H1 (cell line): ENCODE measurements around the gene L3MBTL1. TPM values are rescaled to one million over a fixed set of nuclear protein-coding genes. Genes with fewer than 3 reads are reported as not detected.
A peak's percentile ranks its signal among the peaks of the same experiment; 100 is the strongest.

Experiments
- CTCF ChIA-PET: fragments of 300-600 bp; sonication (Branson Sonifier 250); formaldehyde crosslinking; loops from one replicate; lab custom pipeline; 2021; ENCODE audit not compliant: partially characterized antibody; lab: Charles Lee
- POLR2A ChIA-PET: fragments of 300-600 bp; sonication (Branson Sonifier 250); formaldehyde crosslinking; loops from one replicate; lab custom pipeline; 2021; ENCODE audit warnings: inconsistent platforms; ENCODE audit not compliant: partially characterized antibody; lab: Charles Lee
- DNase-seq, 2 experiments: peaks; one replicate each; pipeline versions ENCODE4 v3.0.0 to v3.0.0-alpha.2; 2010 to 2022; ENCODE audit warnings: low spot score in 2 of 2, low read depth in 1 of 2, mixed read lengths in 1 of 2
- FAIRE-seq: peaks from 2 replicates; lab custom pipeline; 2011; peaks lifted over from hg19 to GRCh38; lab: Jason Lieb, UNC
- H2AFZ ChIP-seq: 2 replicates; pipeline ENCODE4 v1.8.1; 2012; ENCODE audit warnings: low read length, inconsistent platforms
- H2AK5ac ChIP-seq: 2 replicates; pipeline ENCODE4 v1.6.1; 2013; ENCODE audit warnings: low read depth, low read length
- H2BK120ac ChIP-seq: replicated peaks from 2 replicates; pipeline ENCODE3; 2013; ENCODE audit warnings: low read depth, low read length, inconsistent platforms
- H2BK12ac ChIP-seq: 2 replicates; pipeline ENCODE4 v1.6.1; 2013; ENCODE audit warnings: low read depth, low read length
- H2BK15ac ChIP-seq: 2 replicates; pipeline ENCODE4 v1.6.1; 2013; ENCODE audit warnings: low read length
- H2BK20ac ChIP-seq: 2 replicates; pipeline ENCODE4 v1.6.1; 2013; ENCODE audit warnings: low read length
- H2BK5ac ChIP-seq: 2 replicates; pipeline ENCODE4 v1.6.1; 2013; ENCODE audit warnings: low read depth, low read length
- H3K14ac ChIP-seq: 2 replicates; pipeline ENCODE4 v1.6.1; 2013; ENCODE audit warnings: inconsistent platforms; ENCODE audit not compliant: insufficient read length
- H3K18ac ChIP-seq: 2 replicates; pipeline ENCODE4 v1.6.1; 2013; ENCODE audit warnings: low read length; ENCODE audit errors: extremely low read depth
- H3K23ac ChIP-seq: 2 replicates; pipeline ENCODE4 v1.6.1; 2013; ENCODE audit warnings: inconsistent platforms; ENCODE audit not compliant: insufficient read length
- H3K23me2 ChIP-seq: 2 replicates; pipeline ENCODE4 v1.6.1; 2013; ENCODE audit warnings: low read depth, low read length
- H3K27ac ChIP-seq: 2 replicates; pipeline ENCODE4 v1.6.1; 2011; ENCODE audit warnings: low read depth, low read length, inconsistent platforms
- H3K27me3 ChIP-seq, 4 experiments: replicated peaks in 1 of 4; 1 replicate in 1 of 4; 2 replicates in 3 of 4; pipeline versions ENCODE4 v1.6.1 to v1.8.1; 2011 to 2013; ENCODE audit warnings: low read length in 3 of 4, mild to moderate bottlenecking in 3 of 4, inconsistent platforms in 2 of 4, mixed read lengths in 2 of 4, moderate library complexity in 1 of 4; ENCODE audit not compliant: control insufficient read depth in 3 of 4, insufficient read depth in 3 of 4; ENCODE audit errors: extremely low read depth in 1 of 4
- H3K36me3 ChIP-seq, 4 experiments: 2 replicates each; pipeline versions ENCODE4 v1.6.1 to v1.8.1; 2011 to 2013; ENCODE audit warnings: mild to moderate bottlenecking in 4 of 4, low read length in 3 of 4, moderate library complexity in 2 of 4, control low read depth in 1 of 4, inconsistent platforms in 1 of 4; ENCODE audit not compliant: insufficient read depth in 4 of 4, control insufficient read depth in 2 of 4
- H3K4ac ChIP-seq: replicated peaks from 2 replicates; pipeline ENCODE3; 2013; ENCODE audit warnings: low read length, low read depth, mixed read lengths, inconsistent platforms; ENCODE audit not compliant: insufficient read length
- H3K4me1 ChIP-seq, 4 experiments: replicated peaks in 1 of 4; 1 replicate in 1 of 4; 2 replicates in 3 of 4; pipeline versions ENCODE4 v1.6.1 to v1.8.1; 2011 to 2013; ENCODE audit warnings: low read length in 3 of 4, inconsistent platforms in 2 of 4, mixed read lengths in 1 of 4; ENCODE audit not compliant: insufficient read depth in 4 of 4, control insufficient read depth in 3 of 4
- H3K4me2 ChIP-seq, 2 experiments: 2 replicates each; pipeline versions ENCODE4 v1.6.1 to v1.8.1; 2011 to 2013; ENCODE audit warnings: low read depth in 2 of 2, low read length in 2 of 2, control low read depth in 1 of 2, inconsistent platforms in 1 of 2, mild to moderate bottlenecking in 1 of 2; ENCODE audit not compliant: insufficient read depth in 1 of 2
- H3K4me3 ChIP-seq, 4 experiments: fragments of 200-600, 300-600 bp in 1 of 4; sonication (generic), shearing (Covaris generic), sonication (Bioruptor Twin) in 1 of 4; 2 replicates each; pipeline versions ENCODE4 v1.5.1 to v1.8.1; 2011 to 2016; ENCODE audit warnings: low read length in 4 of 4, low read depth in 3 of 4, control low read depth in 2 of 4, inconsistent platforms in 2 of 4, mild to moderate bottlenecking in 2 of 4, mixed read lengths in 1 of 4, moderate library complexity in 1 of 4; ENCODE audit not compliant: insufficient read depth in 2 of 4; ENCODE audit errors: extremely low read depth in 1 of 4
- H3K56ac ChIP-seq: replicated peaks from 2 replicates; pipeline ENCODE3; 2013; ENCODE audit warnings: low read depth, mild to moderate bottlenecking, mixed read lengths, low read length, inconsistent platforms; ENCODE audit not compliant: insufficient read length
- H3K79me1 ChIP-seq: 2 replicates; pipeline ENCODE4 v1.6.1; 2013; ENCODE audit warnings: low read depth, low read length, control low read depth
- H3K79me2 ChIP-seq, 2 experiments: 2 replicates each; pipeline versions ENCODE4 v1.6.1 to v1.8.1; 2012 to 2013; ENCODE audit warnings: low read length in 2 of 2, mild to moderate bottlenecking in 2 of 2, inconsistent platforms in 1 of 2; ENCODE audit not compliant: insufficient read depth in 2 of 2, control insufficient read depth in 1 of 2
- H3K9ac ChIP-seq, 4 experiments: replicated peaks in 1 of 4; 1 replicate in 1 of 4; 2 replicates in 3 of 4; pipeline versions ENCODE4 v1.6.1 to v1.8.1; 2011 to 2013; ENCODE audit warnings: low read depth in 3 of 4, low read length in 3 of 4, control low read depth in 2 of 4, mild to moderate bottlenecking in 2 of 4, moderate library complexity in 2 of 4, inconsistent platforms in 1 of 4; ENCODE audit errors: extremely low read depth in 1 of 4
- H3K9me3 ChIP-seq, 2 experiments: 2 replicates each; pipeline versions ENCODE4 v1.6.1 to v1.8.1; 2012 to 2013; ENCODE audit warnings: mild to moderate bottlenecking in 2 of 2, moderate library complexity in 2 of 2, control low read depth in 1 of 2, inconsistent platforms in 1 of 2, low read depth in 1 of 2, low read length in 1 of 2, mixed read lengths in 1 of 2; ENCODE audit not compliant: insufficient read depth in 2 of 2
- H4K20me1 ChIP-seq, 2 experiments: replicated peaks in 1 of 2; 2 replicates each; pipeline versions ENCODE3 to v1.8.1; 2011 to 2013; ENCODE audit warnings: inconsistent platforms in 2 of 2, low read length in 2 of 2, mild to moderate bottlenecking in 1 of 2; ENCODE audit not compliant: insufficient read depth in 2 of 2, control insufficient read depth in 1 of 2
- H4K5ac ChIP-seq: 2 replicates; pipeline ENCODE4 v1.6.1; 2013; ENCODE audit warnings: low read length, low read depth, mixed read lengths, inconsistent platforms; ENCODE audit not compliant: insufficient read length
- H4K8ac ChIP-seq: 2 replicates; pipeline ENCODE4 v1.8.0; 2013; ENCODE audit warnings: mild to moderate bottlenecking, moderate library complexity, low read length, inconsistent platforms; ENCODE audit not compliant: insufficient read depth; ENCODE audit errors: extremely low read depth
- H4K91ac ChIP-seq: replicated peaks from 2 replicates; pipeline ENCODE3; 2013; ENCODE audit warnings: low read length, mixed read lengths, inconsistent platforms; ENCODE audit not compliant: insufficient read length
- CTCF ChIP-seq, 3 experiments: IDR thresholded peaks; 1 replicate in 2 of 3; 2 replicates in 1 of 3; pipeline versions ENCODE4 v1.5.1 to v1.6.1; 2011; ENCODE audit warnings: low read length in 3 of 3, mild to moderate bottlenecking in 3 of 3, inconsistent platforms in 2 of 3, low read depth in 1 of 3, moderate library complexity in 1 of 3; ENCODE audit not compliant: insufficient read depth in 1 of 3; ENCODE audit errors: control extremely low read depth in 1 of 3
- EGR1 ChIP-seq: IDR thresholded peaks from 2 replicates; pipeline ENCODE4 v1.6.1; 2011; ENCODE audit warnings: low read depth, low read length, borderline replicate concordance
- RAD21 ChIP-seq, 2 experiments: IDR thresholded peaks in 1 of 2; conservative IDR thresholded peaks in 1 of 2; 2 replicates each; pipeline ENCODE4 v1.6.1; 2011; ENCODE audit warnings: low read depth in 2 of 2, low read length in 2 of 2, improper control_type of control experiment in 1 of 2, inconsistent platforms in 1 of 2, mild to moderate bottlenecking in 1 of 2, moderate library complexity in 1 of 2
- WGBS, 2 experiments: shearing (Covaris generic) in 1 of 2; methylation state at CpG; one replicate each; pipeline versions ENCODE4 v1.1.6 to v1.1.7; 2013 to 2015; ENCODE audit warnings: low lambda C conversion rate in 2 of 2, mixed read lengths in 2 of 2, inconsistent platforms in 1 of 2, low coverage in 1 of 2, missing lambda C conversion rate in 1 of 2; ENCODE audit not compliant: insufficient replicate concordance in 2 of 2, insufficient coverage in 1 of 2, insufficient read length in 1 of 2; ENCODE audit errors: extremely low coverage in 1 of 2, missing lambda C conversion rate in 1 of 2; 5-methylcytosine and 5-hydroxymethylcytosine counted together
- polyA plus RNA-seq, 7 experiments: library from polyadenylated mRNA; depleted of rRNA in 3 of 7; stranded (reverse) in 5 of 7; unstranded in 2 of 7; fragments of >200 nt in 5 of 7; fragments of 200-250 nt in 2 of 7; gene quantifications; 1 replicate in 5 of 7; 2 replicates in 1 of 7; 4 replicates in 1 of 7; pipeline versions ENCODE4 v1.2.1 to v1.2.3, GENCODE V29; 2011 to 2013; ENCODE audit warnings: missing spikeins in 2 of 7, mixed read lengths in 2 of 7
- total RNA-seq: library from RNA; stranded (reverse); fragmentation: NEBNext Ultra II Directional; extraction: Animal tissue kit (Norgen Biotek cat#: 25700); gene quantifications from 2 replicates; pipeline ENCODE4 v1.2.1, GENCODE V29; 2021

L3MBTL1 gene
- total and polyA plus RNA-seq, 2 of the 8 experiments (the other 6 are each of a cell fraction or from before 2014, with no cell fraction given): 11.9 to 17.0 TPM

GRCh38 chr20:43537921-43538877, 30.7 kb downstream of the L3MBTL1 start:
- FAIRE-seq (peak; percentile 48), DNase-seq (peak in 1 of 2 experiments; percentile 86)
- Histone ChIP-seq H3K27ac (no peak overlapping the region), H3K4ac (no peak overlapping the region), H3K36me3 (peaks cover 0 to 14% (median 5%) of the 10 kb centered on the region in 4 experiments; a peak in 5 of 8 replicates), H2AK5ac (no peak overlapping the region), H3K56ac (no peak overlapping the region), H2AFZ (no peak overlapping the region), H4K8ac (no peak overlapping the region), H3K79me1 (no peaks in the 10 kb centered on the region)
- CTCF ChIA-PET: interaction anchor here (0.6 to 6.5 kb wide), 52 partner anchors 8 to 1520 kb away, joined by 3 to 54 read pairs (median 4); partner anchors contain the start of genes IFT52 and SGK2
- peak; percentile 78 to 96 (median 81) for TF ChIP-seq CTCF (IDR thresholded peaks at IDR 0.05; ENCODE audit: control extremely low read depth in 1 of 3, insufficient read depth in 1 of 3, low read depth in 1 of 3, low read length in 3 of 3)
- TF ChIP-seq EGR1: no peak
- peak; percentile 89 to 91 for TF ChIP-seq RAD21 (IDR thresholded peaks at IDR 0.05 in 1 of 2, conservative IDR thresholded peaks at IDR 0.05 in 1 of 2; ENCODE audit: low read depth in 2 of 2, low read length in 2 of 2)
- TF ChIP-seq, all 59 proteins: peak for 2
- H2BK12ac ChIP-seq: no peak overlapping the region
- peaks cover 2 to 3% of the 10 kb centered on the region in 2 experiments for H4K20me1 ChIP-seq
- H2BK20ac ChIP-seq: no peak overlapping the region
- H3K4me1 ChIP-seq: no peaks in the 10 kb centered on the region
- H4K5ac ChIP-seq: no peak overlapping the region
- no peak overlapping the region for H4K91ac ChIP-seq
- no peak overlapping the region for H3K4me2 ChIP-seq
- no peak overlapping the region for H3K23ac ChIP-seq
- no peaks in the 10 kb centered on the region for H3K23me2 ChIP-seq
- H3K18ac ChIP-seq: no peak overlapping the region
- no peak overlapping the region for H2BK15ac ChIP-seq
- H2BK120ac ChIP-seq: no peak overlapping the region
- POLR2A ChIA-PET: interaction anchor here (1.0 to 5.2 kb wide), 4 partner anchors 13 to 134 kb away, joined by 3 to 23 read pairs (median 4); partner anchors contain the start of gene SRSF6
- no peaks in the 10 kb centered on the region for H3K27me3 ChIP-seq
- no peaks in the 10 kb centered on the region for H3K79me2 ChIP-seq
- 80% methylated on average over 4 of the region's 4 CpGs; no CpG with 5 or more reads in 1 of the 2 experiments for WGBS, 2 experiments
- H3K9ac ChIP-seq: no peak overlapping the region; a peak in 1 of 7 replicates
- H3K9me3 ChIP-seq: no peaks in the 10 kb centered on the region
- no peak overlapping the region for H3K4me3 ChIP-seq
- no peak overlapping the region for H3K14ac ChIP-seq
- no peak overlapping the region for H2BK5ac ChIP-seq
